Renal pelvis (tissue), 4 donors: Measurements from ENCODE around the gene TMEM201. TPM values are rescaled to one million over a fixed set of nuclear protein-coding genes. Genes with fewer than 3 reads are reported as not detected.
"Not testable (repeated sequence)": the region's sequence is repeated elsewhere in the genome, so short reads cannot be mapped to it uniquely, and the experiment has no call there.

Experiments used
- DNase-seq: peaks from one replicate; pipeline ENCODE4 v3.0.0-alpha.2; 2013
- polyA plus RNA-seq, 3 donors: library from polyadenylated mRNA; unstranded; fragments of 120-200 nt; gene quantifications; one replicate each; pipeline ENCODE4 v1.2.1, GENCODE V29; 2013; ENCODE audit not compliant: insufficient read length in 3 of 3

Gene TMEM201
- polyA plus RNA-seq, 3 donors, result 19.0 to 23.5 (median 20.4) TPM

DNA sequence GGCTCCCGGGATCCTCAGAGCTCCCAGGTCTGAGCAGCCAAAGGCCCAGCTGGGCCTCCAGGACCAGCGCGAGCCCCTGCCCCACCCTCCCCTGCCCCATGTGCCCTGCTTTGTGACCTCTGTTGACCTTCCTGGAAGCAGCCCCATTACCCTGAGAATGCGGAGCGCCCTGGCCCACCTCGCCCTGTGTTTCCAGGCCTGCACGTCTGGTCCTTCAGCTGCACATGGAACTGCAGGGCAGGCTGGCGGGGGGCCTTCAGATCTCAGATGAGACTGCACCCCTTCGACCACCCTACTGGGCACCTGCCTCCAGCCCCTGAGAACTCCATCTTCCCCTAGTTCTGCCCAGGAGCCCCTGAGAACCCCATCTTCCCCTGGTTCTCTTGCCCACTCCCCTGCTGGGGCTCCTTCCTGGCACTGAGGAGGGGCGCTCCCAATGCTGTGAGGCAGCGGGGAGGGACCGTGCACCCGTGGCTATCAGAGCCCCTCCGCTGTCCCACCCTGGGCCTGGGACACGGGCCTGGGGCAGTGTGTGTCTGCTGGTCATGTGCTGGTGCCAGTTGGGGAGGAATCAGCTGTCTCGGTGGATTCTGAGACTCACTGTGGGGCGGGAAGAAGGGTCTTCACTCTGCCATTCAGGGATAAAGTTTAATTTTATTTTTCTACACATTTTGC, 25.1 kb downstream of the TMEM201 start:
- no peak for DNase-seq

DNA sequence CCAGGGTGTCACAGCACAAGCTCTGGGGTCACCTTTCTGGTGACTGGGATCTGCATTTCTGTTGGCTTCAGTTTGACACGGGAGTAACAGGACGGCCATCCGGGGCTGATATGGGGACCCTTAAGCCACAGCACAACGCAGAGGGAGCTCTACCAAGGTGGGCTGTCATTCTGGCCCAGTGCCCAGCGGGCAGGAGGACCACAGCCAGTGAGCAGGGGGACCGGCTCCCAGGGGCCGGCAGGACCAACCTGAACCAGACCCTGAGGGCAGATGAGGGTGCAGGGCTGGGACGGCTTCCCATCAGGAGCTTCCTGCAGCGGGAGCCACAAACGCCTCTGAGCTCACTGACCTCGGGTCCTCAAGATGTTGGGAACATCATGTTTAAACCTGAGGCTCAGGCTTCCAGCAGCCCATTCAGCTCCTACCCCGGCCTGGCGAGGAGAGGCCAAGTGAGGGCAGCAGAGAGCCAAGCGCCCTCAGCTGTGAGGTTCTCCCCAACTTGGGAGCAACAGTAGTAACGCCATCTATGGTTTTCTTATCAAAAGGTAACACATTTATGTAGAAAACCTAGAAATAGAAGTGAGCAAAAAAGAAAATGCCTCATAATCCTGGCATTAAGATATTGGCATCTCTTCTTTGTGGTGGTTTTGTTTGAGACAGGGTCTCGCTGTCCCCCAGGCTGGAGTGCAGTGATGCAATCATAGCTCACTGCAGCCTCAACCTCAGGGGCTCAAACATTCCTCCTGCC, 26.8 kb downstream of the TMEM201 start:
- DNase-seq, result no peak

DNA sequence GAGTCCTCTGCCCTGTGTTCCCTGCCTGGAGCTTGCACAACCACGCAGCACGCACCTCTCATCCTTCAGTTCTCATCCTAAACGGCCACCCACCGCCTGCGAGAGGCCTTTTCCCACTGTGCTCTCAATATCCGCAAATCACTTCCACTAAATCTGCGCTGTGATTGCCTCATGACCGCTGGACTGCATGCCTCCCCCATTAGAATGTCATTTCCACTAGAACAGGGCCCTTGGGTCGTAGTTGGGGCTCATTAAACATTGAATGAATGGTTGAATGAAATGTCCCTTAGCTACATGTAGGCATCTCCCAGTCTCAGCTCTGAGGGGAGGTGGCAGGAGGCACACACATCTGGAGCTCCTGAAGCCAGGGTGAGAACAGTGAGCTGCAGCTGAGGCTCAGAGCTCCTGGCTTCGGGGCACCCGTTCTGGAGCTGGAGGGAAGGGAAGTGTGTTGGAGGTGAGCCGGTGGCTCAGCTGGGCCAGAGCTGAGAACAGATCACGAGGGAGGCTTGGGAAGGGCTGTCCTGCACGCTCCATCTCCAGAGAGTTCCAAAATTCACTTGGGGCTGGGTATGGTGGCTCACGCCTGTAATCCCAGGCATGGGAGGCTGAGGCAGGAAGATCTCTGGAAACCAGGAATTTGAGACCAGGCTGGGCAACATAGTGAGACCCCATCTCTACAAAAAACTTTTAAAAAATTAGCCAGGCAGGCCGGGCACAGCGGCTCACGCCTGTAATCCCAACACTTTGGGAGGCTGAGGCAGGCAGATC, 30.4 kb downstream of the TMEM201 start:
- DNase-seq, result no peak

DNA sequence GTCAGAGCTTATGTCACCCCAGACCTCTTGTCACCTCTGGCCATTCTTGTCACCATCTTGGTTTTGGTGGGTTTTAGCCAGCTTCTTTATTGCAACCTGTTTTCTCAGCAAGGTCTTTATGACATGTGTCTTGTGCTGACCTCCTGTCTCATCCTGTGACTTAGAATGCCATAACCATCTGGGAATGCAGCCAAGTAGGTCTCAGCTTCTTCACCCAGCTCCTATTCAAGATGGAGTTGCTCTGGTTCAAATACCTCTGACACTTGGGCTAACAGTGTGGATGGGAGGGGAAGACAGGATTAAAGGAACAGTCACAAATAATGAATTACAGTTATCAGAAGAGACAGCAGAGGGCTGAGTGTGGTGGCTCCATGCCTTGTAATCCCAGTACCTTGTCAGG, 32.3 kb downstream of the TMEM201 start:
- no peak for DNase-seq

DNA sequence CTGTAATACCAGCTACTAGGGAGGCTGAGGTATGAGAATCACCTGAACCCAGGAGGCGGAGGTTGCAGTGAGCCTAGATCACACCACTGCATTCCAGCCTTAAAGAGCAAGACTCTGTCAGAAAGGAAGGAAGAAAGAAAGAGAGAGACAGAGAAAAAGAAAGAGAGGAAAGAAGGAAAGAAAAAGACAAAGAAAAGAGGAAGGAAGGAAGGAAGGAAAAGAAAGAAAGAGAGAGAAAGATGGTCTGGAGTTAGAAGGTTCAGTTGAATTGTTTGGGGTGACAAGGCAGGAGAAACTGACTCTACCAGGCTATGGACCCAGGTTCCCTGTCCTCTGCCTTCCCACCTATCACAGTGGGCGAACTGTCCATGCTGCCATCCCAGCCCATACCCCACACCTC, 35.4 kb downstream of the TMEM201 start:
- no peak for DNase-seq

DNA sequence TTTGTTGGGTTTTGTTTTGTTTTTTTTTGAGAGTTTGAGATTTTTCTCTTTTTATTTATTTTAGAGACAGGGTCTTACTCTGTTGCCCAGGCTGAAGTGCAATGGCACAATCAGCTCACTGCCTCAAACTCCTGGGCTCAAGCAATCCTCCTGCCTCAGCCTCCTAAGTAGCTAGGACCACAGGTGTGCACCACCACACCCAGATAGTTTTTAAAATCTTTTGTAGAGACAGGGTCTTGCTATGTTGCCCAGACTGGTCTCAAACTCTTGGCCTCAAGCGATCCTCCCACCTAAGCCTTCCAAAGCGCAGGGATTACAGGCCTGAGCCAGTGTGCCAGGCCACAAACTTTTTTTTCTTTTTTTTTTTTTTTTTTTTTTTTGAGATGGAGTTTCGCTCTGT, 36.3 kb downstream of the TMEM201 start:
- not testable (repeated sequence) for DNase-seq

DNA sequence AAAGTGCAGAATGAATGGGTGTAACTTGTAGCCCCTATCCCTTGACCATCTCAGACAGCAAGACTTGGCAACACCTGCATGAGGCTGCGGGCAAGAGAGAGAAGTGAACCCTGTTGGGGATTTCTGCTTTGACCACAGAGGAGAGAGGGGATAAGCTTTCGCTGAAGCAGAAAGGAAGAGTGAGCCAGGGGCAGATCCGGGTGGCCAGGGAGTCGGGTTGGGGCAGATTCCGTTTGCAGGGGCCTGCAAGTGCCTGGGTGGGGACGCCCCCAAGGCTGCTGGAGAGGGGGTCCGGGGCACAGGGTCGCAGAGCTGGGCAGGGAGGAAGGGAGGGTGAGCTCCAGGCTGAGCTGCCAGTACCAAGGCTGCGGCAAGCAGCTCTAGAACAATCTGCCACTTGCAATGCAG, 37.5 kb downstream of the TMEM201 start:
- no peak for DNase-seq

DNA sequence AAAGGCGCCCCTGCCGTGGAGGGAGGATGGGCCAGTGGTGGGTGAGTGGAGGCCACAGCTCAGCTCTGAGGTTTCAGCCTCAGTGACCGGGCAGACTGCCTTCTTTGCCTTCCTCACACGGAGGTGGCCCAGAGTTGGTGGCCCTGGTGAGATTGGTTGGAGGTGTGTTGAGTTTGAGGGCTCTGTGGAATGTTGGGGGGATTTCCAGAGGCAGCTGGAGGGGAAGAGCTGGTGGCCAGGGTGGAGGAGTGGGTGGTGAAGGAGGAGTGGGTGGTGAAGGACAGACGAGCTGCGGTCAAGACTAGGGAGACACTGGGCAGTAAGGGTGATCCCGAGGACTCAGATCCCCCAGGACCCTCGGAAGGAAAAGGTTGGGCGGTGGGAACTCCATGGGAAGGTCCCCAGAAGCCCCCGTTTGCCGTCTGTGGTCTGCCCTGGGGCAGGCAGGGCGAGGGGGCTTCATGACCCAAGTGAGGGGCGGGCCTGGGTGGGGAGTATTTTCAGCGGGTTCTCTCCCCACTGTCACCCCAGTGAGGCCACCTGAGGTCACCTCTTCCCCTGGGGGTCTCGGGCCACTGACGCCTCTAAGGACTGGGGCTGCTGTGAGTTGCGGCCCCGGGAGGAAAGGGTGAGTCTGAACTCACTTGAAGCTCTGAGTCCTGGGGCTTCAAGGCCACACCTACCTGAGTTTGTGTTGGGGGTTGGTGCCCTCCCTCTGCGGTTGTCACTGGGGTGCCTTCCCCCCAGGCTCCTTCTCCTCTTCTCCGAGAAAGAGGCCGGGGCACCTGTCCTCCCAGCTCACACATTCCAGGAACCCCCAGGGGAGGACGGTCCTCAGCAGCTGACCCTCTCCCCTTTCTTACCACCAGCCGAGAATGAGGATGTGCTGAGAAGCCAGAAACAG, 40.1 kb downstream of the TMEM201 start:
- no peak for DNase-seq

DNA sequence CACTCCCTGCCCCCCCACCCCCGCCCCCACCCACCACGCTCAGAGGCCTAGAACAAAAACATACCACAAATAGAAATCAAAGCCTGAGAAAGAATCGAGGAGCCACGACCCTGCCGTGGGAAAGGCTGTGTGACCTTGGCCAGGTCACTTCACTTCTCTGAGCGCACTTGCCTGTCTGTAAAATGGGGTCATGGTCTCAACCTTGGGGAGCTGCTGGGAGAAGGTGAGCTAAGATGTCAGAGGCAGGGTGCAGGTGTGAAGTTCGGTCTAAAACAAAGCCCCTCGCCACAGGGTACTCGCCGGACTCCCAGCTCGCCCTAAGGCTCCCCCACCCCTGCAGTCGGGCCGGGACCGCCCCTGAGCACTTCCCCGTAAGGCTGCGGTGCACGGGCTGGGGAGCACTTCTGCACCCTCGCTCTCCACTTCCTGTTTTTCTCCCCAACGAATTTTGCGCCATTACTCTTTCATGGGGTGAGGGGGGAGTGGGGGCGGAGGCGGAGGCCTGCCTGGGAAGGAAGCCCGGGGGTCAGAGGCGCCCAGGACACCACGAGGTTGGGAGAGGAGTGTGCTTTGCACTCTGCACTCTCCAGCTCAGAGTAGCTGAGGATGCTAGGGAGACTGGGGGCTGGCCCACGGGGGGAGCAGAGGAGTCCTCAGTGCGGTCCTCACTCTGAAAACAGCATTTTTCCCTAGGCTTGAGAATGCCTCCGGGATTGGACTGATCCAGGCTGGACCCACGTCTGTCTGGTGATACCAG, 40.9 kb downstream of the TMEM201 start:
- DNase-seq, result no peak

DNA sequence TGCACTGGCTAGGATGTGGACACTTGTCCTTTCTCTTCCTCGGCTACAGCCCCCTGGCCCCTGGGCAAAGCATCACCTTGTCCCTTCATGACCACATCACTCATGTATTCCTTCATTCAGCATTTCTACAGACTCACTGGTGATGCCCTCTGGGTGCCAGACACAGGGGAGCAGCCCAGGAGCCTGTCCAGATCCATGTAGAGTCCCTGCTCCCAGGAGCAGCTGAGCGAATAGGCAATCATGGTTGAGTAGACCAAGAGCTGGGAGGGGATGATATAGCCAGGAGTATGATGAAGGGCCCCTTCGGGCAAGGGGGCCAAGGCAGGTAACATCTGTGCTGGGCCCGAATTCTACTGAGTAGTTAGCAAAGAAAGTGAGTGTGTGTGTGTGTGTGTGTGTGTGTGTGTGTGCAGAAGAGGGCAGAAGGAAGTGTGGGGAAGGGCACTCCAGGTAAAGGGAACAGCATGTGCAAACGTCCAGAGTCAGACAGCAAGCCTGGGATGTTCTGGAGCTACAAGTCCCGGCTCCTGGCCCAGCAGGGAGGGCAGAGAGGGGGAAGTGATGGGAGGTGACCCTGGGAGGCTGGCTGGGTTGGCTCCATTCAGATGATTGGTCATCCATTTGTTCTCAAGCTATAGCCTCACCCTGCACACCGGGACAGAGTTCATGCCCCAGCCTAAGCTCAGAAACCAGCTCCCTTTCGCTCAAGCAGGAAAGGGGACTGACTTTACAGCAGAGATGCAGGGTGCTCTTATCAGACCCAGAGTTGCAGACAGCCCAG, 41.8 kb downstream of the TMEM201 start:
- no peak for DNase-seq

DNA sequence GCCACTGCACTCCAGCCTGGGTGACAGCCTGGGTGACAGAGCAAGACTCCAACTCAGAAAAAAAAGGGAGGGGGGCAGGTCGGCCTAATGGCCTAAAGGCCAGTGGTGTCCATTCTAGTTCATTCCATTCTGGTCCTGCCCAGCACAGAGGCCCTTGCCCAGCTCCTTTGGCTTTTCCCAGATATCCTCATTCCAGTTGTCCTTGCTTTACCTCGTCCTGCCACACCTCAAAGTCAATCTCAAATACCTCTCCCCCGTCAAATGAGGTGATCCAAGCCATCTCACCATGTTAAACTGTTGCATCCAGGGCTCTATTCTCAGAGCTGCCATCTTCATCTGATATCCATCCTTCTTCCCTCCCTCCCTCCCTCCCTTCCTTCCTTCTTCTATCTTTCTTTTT, 42.9 kb downstream of the TMEM201 start:
- DNase-seq, result no peak

DNA sequence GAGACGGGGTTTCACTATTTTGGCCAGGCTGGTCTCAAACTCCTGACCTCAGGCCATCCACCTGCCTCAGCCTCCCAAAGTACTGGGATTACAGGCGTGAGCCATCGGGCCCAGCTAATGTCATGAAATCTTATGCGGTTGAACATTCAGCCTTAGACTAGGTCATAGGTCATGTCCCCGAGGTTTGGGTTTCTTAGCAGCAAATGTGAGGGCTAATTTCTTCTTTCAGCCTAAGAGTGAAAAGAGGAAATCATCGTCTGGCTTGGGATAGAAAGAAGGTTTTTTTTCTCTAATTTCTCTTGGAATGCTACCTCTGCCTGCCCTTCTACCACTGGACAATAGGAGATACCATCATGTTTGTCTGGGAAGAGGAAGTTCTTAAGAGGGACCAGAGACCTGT, 44.8 kb downstream of the TMEM201 start:
- no peak for DNase-seq

DNA sequence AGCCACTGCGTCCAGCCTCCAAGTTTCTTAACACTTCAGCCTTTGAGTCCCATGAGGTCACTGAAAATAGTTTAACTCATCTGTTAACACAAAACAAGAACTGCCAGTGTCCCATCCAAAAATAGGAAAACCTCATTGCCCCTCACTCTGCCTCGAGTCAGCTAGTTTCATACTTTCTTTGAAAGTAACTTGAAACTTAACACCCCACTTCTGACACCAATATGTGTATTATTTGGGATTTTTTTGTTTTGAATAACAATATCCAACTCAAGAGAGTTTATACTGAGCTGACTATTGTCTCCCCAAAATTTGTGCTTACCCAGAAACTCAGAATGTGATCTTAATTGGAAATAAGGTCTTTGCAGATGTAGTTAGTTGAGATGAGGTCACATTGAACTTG, 45.9 kb downstream of the TMEM201 start:
- no peak for DNase-seq

DNA sequence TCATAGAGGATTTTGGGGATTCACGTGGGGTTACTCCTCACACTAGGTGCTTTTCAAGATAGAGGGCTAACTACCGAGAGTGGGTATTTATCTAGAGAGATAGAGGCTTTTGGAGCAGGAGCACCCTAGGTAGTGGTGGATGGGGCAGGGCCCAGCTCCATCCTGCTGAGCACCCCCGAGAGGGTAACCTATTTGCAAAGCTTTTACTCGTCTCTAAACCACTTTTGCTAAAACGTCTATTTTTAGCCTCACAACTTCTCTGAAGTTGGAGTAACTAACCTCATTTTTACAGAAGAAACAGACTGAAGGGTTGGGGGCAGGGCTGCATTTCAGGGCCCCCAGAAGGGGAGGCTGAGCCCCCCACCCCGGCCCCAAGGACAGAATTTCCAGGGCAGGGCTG, 50.5 kb downstream of the TMEM201 start:
- no peak for DNase-seq

DNA sequence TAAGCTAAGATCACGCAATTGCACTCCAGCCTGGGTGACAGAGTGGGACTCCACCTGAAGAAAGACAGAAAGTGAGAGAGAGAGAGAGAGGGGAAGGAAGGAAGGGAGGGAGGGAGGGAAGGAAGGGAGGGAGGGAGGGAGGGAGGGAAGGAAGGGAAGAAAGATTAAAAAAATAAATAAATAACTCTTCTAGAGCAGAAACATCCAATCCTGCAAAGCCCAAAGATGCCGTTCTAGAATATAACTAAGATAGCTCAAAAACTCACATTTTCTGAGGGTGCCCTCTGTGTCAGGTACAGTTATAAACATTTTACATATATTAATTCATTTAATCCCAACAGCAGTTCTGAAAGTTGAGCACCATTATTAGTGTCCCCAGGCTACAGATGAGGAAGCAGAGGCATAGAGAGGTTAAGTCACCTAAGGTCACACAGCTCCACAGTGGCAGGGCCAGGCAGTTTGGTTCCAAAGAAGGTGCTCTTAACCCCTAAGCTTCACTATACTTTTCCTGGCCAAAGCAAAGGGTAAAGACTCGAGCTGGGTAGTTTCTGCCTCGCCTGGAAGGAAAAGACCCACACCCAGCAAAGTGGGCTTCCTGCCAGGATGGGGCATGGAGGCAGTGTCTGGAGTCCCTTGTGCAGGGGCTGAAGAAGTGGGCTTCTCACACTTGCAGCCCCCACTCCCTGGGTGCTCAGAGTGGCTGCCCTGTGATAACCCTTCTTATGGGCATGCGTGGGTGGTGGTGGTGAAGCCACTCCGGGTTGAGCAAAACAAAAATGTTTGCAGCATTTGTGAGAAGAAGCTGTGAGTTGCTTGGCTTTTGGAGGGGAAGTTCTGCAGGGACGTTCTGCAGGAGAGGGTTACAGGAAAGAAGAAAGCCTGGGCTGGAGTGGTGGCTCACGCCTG, 54.9 kb downstream of the TMEM201 start:
- no peak for DNase-seq

DNA sequence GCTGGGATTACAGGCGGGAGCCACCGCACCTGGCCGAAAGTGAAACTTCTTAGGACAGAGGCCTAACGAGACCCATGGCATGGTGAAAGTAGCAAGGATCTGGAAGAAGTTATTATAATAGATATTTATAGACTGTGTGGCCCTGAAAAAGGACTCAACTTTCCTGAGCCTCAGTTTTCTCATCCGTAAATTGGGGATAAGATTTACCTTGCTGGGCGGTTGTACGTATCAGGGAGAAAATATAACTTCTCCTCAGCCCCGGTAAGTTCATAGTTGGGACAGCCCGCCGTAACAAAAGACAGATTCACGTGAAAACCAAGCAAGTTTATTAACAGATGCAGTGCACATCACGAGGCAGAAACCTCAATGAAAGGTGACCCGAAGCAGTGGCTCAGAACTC, 57.3 kb downstream of the TMEM201 start:
- DNase-seq, result no peak

DNA sequence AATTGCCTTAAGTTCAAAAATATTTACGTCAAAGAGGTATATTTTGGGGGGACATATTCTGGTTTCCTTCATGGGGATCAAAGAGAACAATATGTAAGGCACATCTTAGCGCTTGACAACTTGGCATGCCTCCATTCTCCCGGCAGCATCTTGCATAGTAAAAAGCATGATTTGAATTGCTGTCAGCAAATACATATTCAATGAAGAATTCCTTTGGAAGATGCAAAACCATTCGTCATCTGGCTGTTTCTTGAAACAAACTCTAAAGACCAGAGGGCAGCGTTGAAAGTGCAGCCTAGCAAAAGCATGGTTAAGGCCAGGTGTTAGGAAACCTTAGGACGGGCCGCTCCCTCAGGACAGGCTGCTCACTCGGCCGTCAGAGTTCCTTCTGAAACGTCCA, 59.5 kb downstream of the TMEM201 start:
- DNase-seq, result no peak

DNA sequence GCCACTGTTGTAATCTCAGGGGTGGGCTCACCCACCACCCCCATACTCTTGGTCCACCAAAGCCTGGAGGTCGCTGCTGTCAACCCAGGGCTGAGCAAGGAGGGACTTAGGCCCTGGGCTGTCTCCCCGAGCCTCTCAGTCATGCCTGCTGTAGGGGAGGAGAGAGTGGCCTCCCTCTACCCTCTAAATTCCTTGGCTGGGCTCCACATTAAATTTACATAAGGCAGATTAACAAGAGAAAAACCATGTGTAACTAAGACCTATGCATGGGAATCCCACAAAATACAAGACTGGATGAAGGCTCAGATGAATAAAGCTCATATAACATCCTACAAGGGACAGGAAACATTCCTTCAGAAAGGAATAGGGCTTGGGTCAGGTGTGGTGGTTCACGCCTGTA, 61.1 kb downstream of the TMEM201 start:
- DNase-seq, result peak; percentile 20

DNA sequence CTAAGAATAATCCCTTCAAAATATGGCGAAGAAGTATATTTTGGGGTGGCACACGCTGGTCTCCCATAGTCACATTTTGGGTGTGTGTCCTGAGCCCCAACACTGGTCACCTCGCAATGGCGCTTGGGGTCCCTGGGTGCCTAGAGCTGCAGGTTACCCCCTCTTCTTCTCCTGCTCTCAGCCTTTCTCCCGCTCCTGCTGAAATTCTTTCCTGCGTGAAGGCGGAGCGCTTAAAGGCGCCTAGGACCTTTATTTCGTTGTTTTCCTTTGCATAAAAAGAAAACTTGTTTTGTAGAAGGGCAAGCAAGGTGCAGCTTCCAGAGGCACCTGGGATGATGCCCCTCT, 62.5 kb downstream of the TMEM201 start:
- DNase-seq, result no peak
